Motor neuron (in vitro differentiated cells): ENCODE results near the gene TRIP10. TPM values are rescaled to one million over a fixed set of nuclear protein-coding genes. Genes with fewer than 3 reads are reported as not detected.
"Not testable (repeated sequence)": the region's sequence is repeated elsewhere in the genome, so short reads cannot be mapped to it uniquely, and the experiment has no call there.

Experiments
- ATAC-seq, 8 experiments: fragments of 200-7000 bp; cut with Tn5 transposase; replicated peaks in 6 of 8; 2 replicates each; pipeline ENCODE4 v1.8.0; 2021; ENCODE audit warnings: mild to moderate bottlenecking in 8 of 8, moderate library complexity in 8 of 8
- H3K27ac ChIP-seq, 2 donors: fragments of 250-450 bp; sonication (Bioruptor Pico); 2 replicates each; pipeline ENCODE4 v1.9.0; 2021; ENCODE audit warnings: antibody characterized with exemption in 2 of 2, mild to moderate bottlenecking in 2 of 2, moderate library complexity in 1 of 2
- H3K4me1 ChIP-seq, 2 donors: fragments of 250-450 bp; sonication (Bioruptor Pico); replicated peaks in 1 of 2; 2 replicates each; pipeline ENCODE4 v1.6.1; 2021; ENCODE audit warnings: antibody characterized with exemption in 2 of 2, mild to moderate bottlenecking in 2 of 2, moderate library complexity in 1 of 2
- H3K4me3 ChIP-seq, 5 donors: fragments of 250-450 bp; sonication (Bioruptor Pico); 2 replicates each; pipeline ENCODE4 v1.9.0; 2021; ENCODE audit warnings: antibody characterized with exemption in 5 of 5, mild to moderate bottlenecking in 5 of 5, moderate library complexity in 4 of 5
- WGBS, 10 experiments: fragments of 450-650 bp; shearing (Covaris generic); methylation state at CpG; one replicate each; pipeline ENCODE4 v1.0.0; 2022; 5-methylcytosine and 5-hydroxymethylcytosine counted together
- in situ Hi-C, 9 experiments: fragments of 400-800 bp; cut with MboI; loops; one replicate each; pipeline ENCODE4 v1.15.0; 2021; ENCODE audit warnings: low sequenced_read_pairs in 9 of 9, low pct_unique_long_range_greater_than_20kb in 2 of 9; ENCODE audit not compliant: unreplicated experiment in 9 of 9
- total RNA-seq, 8 experiments: library from RNA; unstranded; fragments of 300-600 nt; gene quantifications; 2 replicates each; pipeline versions ENCODE4 v1.2.3 to v1.2.4, GENCODE V29; 2022

Gene TRIP10
- total RNA-seq, 8 experiments from 2014 or later, result 5.8 to 28.7 (median 9.2) TPM

GRCh38 chr19:6740589-6741343 is 1.3 kb downstream of the TRIP10 start:
- in situ Hi-C loops, result no loop called here
- 12% methylated on average over 5 of the region's 46 CpGs; no CpG with 5 or more reads in 9 of the 10 experiments for WGBS, 10 experiments
- H3K27ac ChIP-seq, result no peak overlapping the region
- ATAC-seq, result peak in 1 of 8 experiments; percentile 0
- H3K4me1 ChIP-seq, result peaks cover 19 to 36% of the 10 kb centered on the region in 2 donors
- peak overlapping the region; percentile 8 to 51 (median 45) for H3K4me3 ChIP-seq

GRCh38 chr19:6743066-6743465 is 3.6 kb downstream of the TRIP10 start:
- 77 to 100% (median 89%) methylated on average over 2 to 3 of the region's 7 CpGs; no CpG with 5 or more reads in 6 of the 10 experiments for WGBS, 10 experiments
- no peak overlapping the region for H3K4me3 ChIP-seq
- in situ Hi-C loops, result no loop called here
- ATAC-seq, result no peak
- H3K4me1 ChIP-seq, result peaks cover 12 to 29% of the 10 kb centered on the region in 2 donors
- no peak overlapping the region for H3K27ac ChIP-seq

- peak in 1 of 8 experiments; percentile 6 for ATAC-seq
- H3K4me3 ChIP-seq, result no peak overlapping the region
Measured at GRCh38 chr19:6743714-6744380, 4.4 kb downstream of the TRIP10 start.

GRCh38 chr19:6744381-6745301 is 5.2 kb downstream of the TRIP10 start:
- H3K27ac ChIP-seq, result no peak overlapping the region
- in situ Hi-C loops, result no loop called here
- no peak overlapping the region for H3K4me3 ChIP-seq
- 5 to 93% (median 50%) methylated on average over 2 to 4 of the region's 41 CpGs; no CpG with 5 or more reads in 6 of the 10 experiments for WGBS, 10 experiments
- ATAC-seq, result peak; percentile 14 to 85 (median 52)
- peaks cover 0 to 17% of the 10 kb centered on the region in 2 donors for H3K4me1 ChIP-seq

More at GRCh38 chr19:6743714-6744380, 4.4 kb downstream of the TRIP10 start:
- Histone ChIP-seq H3K27ac (no peak overlapping the region), H3K4me1 (peaks cover 4 to 21% of the 10 kb centered on the region in 2 donors)
- 44 to 100% (median 68%) methylated on average over 1 to 6 of the region's 15 CpGs; no CpG with 5 or more reads in 4 of the 10 experiments for WGBS, 10 experiments
- in situ Hi-C loops, result no loop called here

- in situ Hi-C loops, result no loop called here
- Histone ChIP-seq H3K4me1 (peaks cover 0 to 17% of the 10 kb centered on the region in 2 donors), H3K27ac (no peak overlapping the region), H3K4me3 (no peak overlapping the region)
- WGBS, 10 experiments, result 100% methylated on average over 1 of the region's 24 CpGs; no CpG with 5 or more reads in 9 of the 10 experiments
- ATAC-seq, result no peak
Measured at GRCh38 chr19:6745965-6746364, 6.5 kb downstream of the TRIP10 start.

- ATAC-seq, H3K4me3 ChIP-seq, H3K27ac ChIP-seq, in situ Hi-C loops: not testable (repeated sequence)
- WGBS, 10 experiments, result 48 to 100% (median 91%) methylated on average over 1 to 9 of the region's 10 CpGs
- peaks cover 3 to 28% of the 10 kb centered on the region in 2 donors for H3K4me1 ChIP-seq
Measured at GRCh38 chr19:6748543-6748942, 9.1 kb downstream of the TRIP10 start.

- Histone ChIP-seq H3K4me1 (peaks cover 3 to 15% of the 10 kb centered on the region in 2 donors), H3K27ac (no peak overlapping the region), H3K4me3 (no peak overlapping the region)
- WGBS, 10 experiments, result 86 to 90% methylated on average over 1 to 2 of the region's 20 CpGs; no CpG with 5 or more reads in 8 of the 10 experiments
- ATAC-seq, result peak in 1 of 8 experiments; percentile 5
- in situ Hi-C loops, result no loop called here
Measured at GRCh38 chr19:6750062-6750461, 10.6 kb downstream of the TRIP10 start.

- Histone ChIP-seq H3K4me3 (no peak overlapping the region), H3K4me1 (peaks cover 3 to 11% of the 10 kb centered on the region in 2 donors), H3K27ac (no peak overlapping the region)
- in situ Hi-C loops, result no loop called here
- ATAC-seq, result no peak
- 86 to 100% (median 99%) methylated on average over 1 to 9 of the region's 16 CpGs; no CpG with 5 or more reads in 2 of the 10 experiments for WGBS, 10 experiments
Measured at GRCh38 chr19:6751189-6751588, 11.7 kb downstream of the TRIP10 start.

GRCh38 chr19:6752256-6753177 is 13.0 kb downstream of the TRIP10 start:
- Histone ChIP-seq H3K27ac (peak overlapping the region in 1 of 2 donors; percentile 61), H3K4me3 (peak overlapping the region in 4 of 5 donors; percentile 22 to 31 (median 28))
- peak in 7 of 8 experiments; percentile 1 to 30 (median 14) for ATAC-seq

GRCh38 chr19:6753178-6754031 is 13.9 kb downstream of the TRIP10 start:
- peak; percentile 87 to 94 (median 91) for ATAC-seq
- WGBS, 10 experiments, result 17% methylated on average over 10 of the region's 50 CpGs; no CpG with 5 or more reads in 9 of the 10 experiments
- peak overlapping the region in 1 of 2 donors; percentile 61 for H3K27ac ChIP-seq
- in situ Hi-C loops, result no loop called here
- H3K4me3 ChIP-seq, result peak overlapping the region; percentile 14 to 31 (median 27)
- H3K4me1 ChIP-seq, result peaks cover 3 to 11% of the 10 kb centered on the region in 2 donors

More at GRCh38 chr19:6752256-6753177, 13.0 kb downstream of the TRIP10 start:
- in situ Hi-C loops, result no loop called here
- peaks cover 3 to 11% of the 10 kb centered on the region in 2 donors for H3K4me1 ChIP-seq
- whole genome bisulfite sequencing, 10 experiments, result 88 to 100% (median 96%) methylated on average over 1 to 5 of the region's 50 CpGs; no CpG with 5 or more reads in 4 of the 10 experiments

GRCh38 chr19:6754136-6754535 is 14.7 kb downstream of the TRIP10 start:
- no peak overlapping the region for H3K27ac ChIP-seq
- in situ Hi-C loops, result no loop called here

More at GRCh38 chr19:6754136-6754535, 14.7 kb downstream of the TRIP10 start:
- no peak overlapping the region for H3K4me3 ChIP-seq
- WGBS, 10 experiments, result 100% methylated on average over 1 to 6 of the region's 22 CpGs; no CpG with 5 or more reads in 8 of the 10 experiments
- peaks cover 3 to 11% of the 10 kb centered on the region in 2 donors for H3K4me1 ChIP-seq
- ATAC-seq, result no peak
